Measurements from ENCODE around the gene TENT5D.

Gene TENT5D

DNA sequence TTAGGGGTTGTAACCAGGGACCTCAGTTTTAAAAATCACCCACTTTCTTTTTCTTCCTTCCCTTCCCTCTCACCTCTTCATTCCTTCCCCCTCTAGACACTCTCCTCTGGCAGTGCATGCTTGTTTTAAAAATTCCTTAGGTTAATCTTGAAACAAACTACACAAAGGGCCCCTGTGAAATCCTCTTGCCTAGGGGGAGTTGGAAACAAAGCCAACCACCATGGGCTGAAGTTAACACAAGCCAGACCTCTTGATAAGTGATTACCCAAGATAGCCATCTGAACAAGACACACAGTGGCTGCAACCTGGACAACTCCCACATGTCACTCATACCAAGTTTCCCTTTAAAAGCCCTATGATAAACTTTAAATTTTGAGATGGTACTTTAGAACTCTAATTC is 68.9 kb downstream of the TENT5D start:
- no peak overlapping the region for H3K4me3 ChIP-seq (ENCODE audit: low read depth, low read length)
- TF ChIP-seq CTCF (IDR thresholded peaks at IDR 0.05; ENCODE audit: low read depth, low read length): no peak
- in situ Hi-C loops (cut with HindIII; ENCODE audit: low sequenced_read_pairs): no loop called here
- no peak for DNase-seq (ENCODE audit: low read depth, low spot score)
